DMS153 treated with DMSO at 0.1 percent for 48 hours (cell line): ENCODE data around the gene AFG3L2.

Experiments
- DNase-seq: peaks from one replicate; lab custom pipeline; 2025; ENCODE audit not compliant: unreplicated experiment; lab: John Stamatoyannopoulos, UW

The AFG3L2 gene

GRCh38 chr18:12282442-12283039 lies 94.5 kb downstream of the AFG3L2 start:
- no peak for DNase-seq

GRCh38 chr18:12281861-12282260 lies 95.2 kb downstream of the AFG3L2 start:
- DNase-seq = no peak

- no peak for DNase-seq
These were observed 97.1 kb downstream of the AFG3L2 start for GRCh38 chr18:12279781-12280531.
